SK-N-MC (cell line): ENCODE measurements around the gene PREB.

Experiments
- EZH2 ChIP-seq: fragments of 200-600 bp; sonication (generic); IDR thresholded peaks from one replicate; pipeline ENCODE4 v1.6.1; 2017; ENCODE audit warnings: antibody characterized with exemption
- FOXP2 ChIP-seq: optimal IDR thresholded peaks from 2 replicates; pipeline ENCODE3; 2011; ENCODE audit warnings: mild to moderate bottlenecking, moderate library complexity; ENCODE audit not compliant: insufficient read depth; ENCODE audit errors: extremely low read length, control extremely low read depth
- POLR2AphosphoS5 ChIP-seq: IDR thresholded peaks from 2 replicates; pipeline ENCODE4 v1.6.1; 2012; ENCODE audit warnings: mild to moderate bottlenecking, low read depth, low read length, borderline replicate concordance

DNA sequence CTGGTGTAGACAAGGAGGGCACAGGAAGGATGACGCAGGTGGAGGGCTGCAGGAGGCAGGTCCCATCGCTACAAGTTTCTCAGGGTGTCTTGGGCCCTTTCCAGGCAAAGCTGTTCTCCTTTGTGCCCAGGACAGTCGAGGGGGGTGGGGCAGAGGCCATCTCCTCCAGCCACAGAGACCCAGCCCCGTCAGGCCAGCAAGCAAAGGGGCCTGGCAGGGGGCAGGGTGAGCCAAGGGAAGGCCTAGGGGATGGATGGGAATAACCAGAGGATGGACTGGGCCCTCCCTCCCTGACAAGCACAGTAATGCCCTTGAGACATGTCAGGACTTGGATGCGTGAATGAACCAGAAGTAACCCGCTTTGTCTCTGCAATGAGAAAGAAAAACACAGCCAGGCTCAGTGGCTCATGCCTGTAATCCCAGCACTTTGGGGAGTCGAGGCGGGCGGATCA is 20.7 kb upstream of the PREB start:
- TF ChIP-seq POLR2AphosphoS5 (no peak), EZH2 (no peak), FOXP2 (no peak)
